Right lobe of liver (tissue), 6 donors: ENCODE measurements around the gene STX8. TPM values are rescaled to one million over a fixed set of nuclear protein-coding genes. Genes with fewer than 3 reads are reported as not detected.

ENCODE experiments used
- ATAC-seq, 4 donors: fragments of 200-7000 bp; cut with Tn5 transposase; one replicate each; pipeline ENCODE4 v1.9.1; 2020; ENCODE audit warnings: mild to moderate bottlenecking in 4 of 4, moderate library complexity in 4 of 4
- DNase-seq, 3 donors: peaks; one replicate each; pipeline ENCODE4 v3.0.0-alpha.2; 2020
- H3K27ac ChIP-seq, 3 donors: fragments of 200-600 bp; one replicate each; pipeline ENCODE4 v1.8.0; 2022
- H3K27me3 ChIP-seq, 2 donors: fragments of 200-600 bp; one replicate each; pipeline ENCODE4 v1.8.0; 2022
- H3K36me3 ChIP-seq, 4 donors: fragments of 200-600 bp; sonication (generic) in 1 of 4; one replicate each; pipeline versions ENCODE4 v1.5.1 to v1.8.0; 2017 to 2022; ENCODE audit warnings: control low read depth in 1 of 4
- H3K4me1 ChIP-seq, 4 donors: fragments of 200-600 bp; sonication (generic) in 1 of 4; one replicate each; pipeline versions ENCODE4 v1.5.1 to v1.8.0; 2017 to 2022; ENCODE audit warnings: control low read depth in 1 of 4
- H3K4me3 ChIP-seq, 3 donors: fragments of 200-600 bp; one replicate each; pipeline ENCODE4 v1.8.0; 2022
- H3K9me3 ChIP-seq, 4 donors: fragments of 200-600 bp; sonication (generic) in 1 of 4; one replicate each; pipeline versions ENCODE4 v1.5.1 to v1.8.0; 2017 to 2022; ENCODE audit warnings: control low read depth in 1 of 4
- CTCF ChIP-seq, 4 donors: fragments of 200-600 bp in 3 of 4; fragments of 450-650 bp in 1 of 4; IDR thresholded peaks; one replicate each; pipeline versions ENCODE4 v1.5.1 to v1.8.0; 2016 to 2022; ENCODE audit warnings: antibody characterized with exemption in 4 of 4, mild to moderate bottlenecking in 2 of 4
- POLR2A ChIP-seq: fragments of 450-650 bp; IDR thresholded peaks from one replicate; pipeline ENCODE4 v1.6.1; 2017; ENCODE audit warnings: antibody characterized with exemption, mild to moderate bottlenecking
- WGBS: methylation state at CpG from one replicate; pipeline ENCODE4 v1.1.6; 2018; ENCODE audit warnings: low coverage, low lambda C conversion rate; ENCODE audit not compliant: insufficient coverage; ENCODE audit errors: missing lambda C conversion rate; 5-methylcytosine and 5-hydroxymethylcytosine counted together
- intact Hi-C, 2 donors: fragments of 100-400 bp; cut with DNase I; formaldehyde crosslinking; loops; one replicate each; pipeline versions ENCODE4 v1.11.2 to v1.14.1; 2022
- total RNA-seq, 6 experiments: library from RNA; depleted of rRNA in 2 of 6; stranded (reverse); fragments of >200 nt in 2 of 6; fragmentation: NEBNext Ultra II Directional in 3 of 6; extraction: Animal tissue kit (Norgen Biotek cat#: 25700) in 3 of 6; gene quantifications; one replicate each; pipeline versions ENCODE4 v1.1.0 to v1.2.4, GENCODE V29; 2016 to 2023
- donor health status: DM: no; HTN: yes; CAD: no.
- donor health status: DM: no; HTN: no; CAD: no.
- donor health status: DM: no; HTN: no; CAD: no.
- donor health status: DM: no; HTN: yes; CAD: no.
- donor health status: DM: no; HTN: yes; CAD: no.

The STX8 gene
- total RNA-seq, 6 experiments from 2014 or later = 20.6 to 35.3 (median 27.7) TPM

- WGBS = 87% methylated on average over 4 of the region's 4 CpGs
- DNase-seq (no peak), ATAC-seq (no peak)
- no peak for TF ChIP-seq CTCF (IDR thresholded peaks at IDR 0.05)
- TF ChIP-seq POLR2A = no peak
- Histone ChIP-seq H3K27me3 (no peaks in the 10 kb centered on the region), H3K27ac (no peak overlapping the region), H3K4me3 (no peak overlapping the region), H3K9me3 (no peaks in the 10 kb centered on the region), H3K36me3 (no peaks in the 10 kb centered on the region), H3K4me1 (no peaks in the 10 kb centered on the region)
- intact Hi-C loops = no loop called here
Measured at GRCh38 chr17:9403257-9403656, 172.4 kb downstream of the STX8 start.

- TF ChIP-seq CTCF (IDR thresholded peaks at IDR 0.05) (peak; percentile 41 to 56 (median 46)), POLR2A (no peak)
- no peaks in the 10 kb centered on the region for H3K4me1 ChIP-seq
- no peak overlapping the region for H3K27ac ChIP-seq
- H3K9me3 ChIP-seq = no peaks in the 10 kb centered on the region
- no peaks in the 10 kb centered on the region for H3K36me3 ChIP-seq
- DNase-seq (no peak), ATAC-seq (peak in 3 of 4 donors; percentile 47 to 59 (median 56))
- WGBS = 91% methylated on average over 9 of the region's 9 CpGs
- no peak overlapping the region for H3K4me3 ChIP-seq
- H3K27me3 ChIP-seq = no peaks in the 10 kb centered on the region
- intact Hi-C loops = no loop called here
Measured at GRCh38 chr17:9402590-9403199, 172.9 kb downstream of the STX8 start.

GRCh38 chr17:9401434-9401833 is 174.2 kb downstream of the STX8 start:
- TF ChIP-seq CTCF (IDR thresholded peaks at IDR 0.05) (no peak), POLR2A (no peak)
- Histone ChIP-seq H3K36me3 (no peaks in the 10 kb centered on the region), H3K9me3 (no peaks in the 10 kb centered on the region), H3K4me1 (no peaks in the 10 kb centered on the region), H3K4me3 (no peak overlapping the region), H3K27me3 (no peaks in the 10 kb centered on the region), H3K27ac (no peak overlapping the region)
- 77% methylated on average over 3 of the region's 4 CpGs for WGBS
- intact Hi-C loops = no loop called here
- DNase-seq (no peak), ATAC-seq (no peak)

GRCh38 chr17:9389111-9389527 is 186.5 kb downstream of the STX8 start:
- peaks cover 0 to 3% (median 0%) of the 10 kb centered on the region in 4 donors for H3K9me3 ChIP-seq
- peak; percentile 60 to 99 (median 72) for ATAC-seq
- intact Hi-C loops = no loop called here
- H3K27me3 ChIP-seq = no peaks in the 10 kb centered on the region
- peaks cover 0 to 5% (median 0%) of the 10 kb centered on the region in 4 donors for H3K4me1 ChIP-seq
- no peak for TF ChIP-seq POLR2A
- TF ChIP-seq CTCF (IDR thresholded peaks at IDR 0.05) = no peak
- WGBS = 79% methylated on average over 3 of the region's 3 CpGs
- H3K4me3 ChIP-seq = no peak overlapping the region
- H3K36me3 ChIP-seq = no peaks in the 10 kb centered on the region
- H3K27ac ChIP-seq = peak overlapping the region in 1 of 3 donors; percentile 18
- peak in 1 of 3 donors; percentile 25 for DNase-seq
